GM18508 (cell line): ENCODE measurements around the gene ATP8B3.

Source experiments
- ATAC-seq: cut with Tn5 transposase; IDR thresholded peaks from one replicate; pipeline ENCODE4 v1.9.1; 2021; ENCODE audit warnings: moderate number of reproducible peaks; ENCODE audit not compliant: insufficient read depth, unreplicated experiment

Gene ATP8B3

GRCh38 chr19:1811942-1812425 lies at the start of gene ATP8B3:
TSS of gene ATP8B3 (minus strand) at chr19:1812276. CDS start at chr19:1811736, 540 bp downstream.
- no peak for ATAC-seq

DNA sequence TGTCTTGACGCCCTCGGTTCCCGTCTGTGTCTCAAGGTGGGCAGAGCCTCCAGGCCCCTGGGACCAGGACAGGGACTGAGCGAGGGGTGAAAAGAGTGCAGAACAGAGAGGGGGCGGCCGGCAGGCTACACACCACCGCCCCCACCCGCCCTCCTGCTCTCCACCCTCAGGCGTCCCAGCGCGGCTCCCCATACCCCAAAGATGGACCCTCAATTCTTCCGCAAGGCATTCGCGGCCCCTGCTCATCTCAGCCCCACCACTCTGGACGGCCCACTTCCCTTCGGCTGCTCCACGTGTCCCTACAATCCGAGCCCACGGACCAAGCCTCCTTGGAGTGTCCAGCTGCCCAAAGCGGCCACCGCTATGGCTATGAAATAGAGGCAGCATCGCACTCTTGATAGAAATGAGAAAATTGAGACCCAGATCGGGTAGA lies 49.5 kb upstream of the ATP8B3 start:
- no peak for ATAC-seq

DNA sequence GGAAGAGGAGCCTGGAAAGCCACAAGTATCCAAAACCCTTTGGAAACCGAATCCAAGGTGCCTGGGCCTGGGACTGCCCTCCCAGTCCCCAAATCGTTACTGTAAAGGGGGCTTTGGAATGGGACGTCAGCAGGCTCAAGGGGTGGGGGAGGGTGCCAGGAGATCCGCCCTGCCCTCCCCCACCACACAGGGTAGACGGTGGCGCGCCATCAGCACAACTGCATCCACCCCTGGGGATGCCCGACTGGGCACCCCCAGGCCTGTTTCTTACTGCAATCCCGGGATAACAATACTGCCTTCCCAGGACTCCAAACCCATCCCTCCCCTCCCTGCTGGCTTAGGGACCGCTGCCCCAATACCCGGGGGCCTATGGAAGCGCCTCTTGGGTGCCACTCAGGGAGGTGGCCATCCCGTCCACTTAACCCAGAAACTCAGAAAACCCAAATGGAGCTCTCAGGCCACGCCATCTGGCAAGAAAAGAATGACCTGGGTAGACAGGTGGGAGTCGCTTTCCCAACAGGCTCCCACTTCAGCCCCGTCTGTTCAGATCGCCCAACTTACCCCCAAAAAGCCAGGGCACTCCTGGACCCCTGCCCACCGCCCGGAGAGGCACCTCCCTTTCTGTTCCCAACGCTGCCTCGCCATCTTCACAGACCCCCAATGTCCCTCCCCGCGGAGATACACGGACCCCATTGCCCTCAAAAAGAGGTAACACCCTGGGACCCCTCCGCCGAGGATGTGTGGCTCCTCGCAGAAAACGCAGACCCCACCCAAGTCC lies 48.9 kb upstream of the ATP8B3 start:
- ATAC-seq, result no peak

DNA sequence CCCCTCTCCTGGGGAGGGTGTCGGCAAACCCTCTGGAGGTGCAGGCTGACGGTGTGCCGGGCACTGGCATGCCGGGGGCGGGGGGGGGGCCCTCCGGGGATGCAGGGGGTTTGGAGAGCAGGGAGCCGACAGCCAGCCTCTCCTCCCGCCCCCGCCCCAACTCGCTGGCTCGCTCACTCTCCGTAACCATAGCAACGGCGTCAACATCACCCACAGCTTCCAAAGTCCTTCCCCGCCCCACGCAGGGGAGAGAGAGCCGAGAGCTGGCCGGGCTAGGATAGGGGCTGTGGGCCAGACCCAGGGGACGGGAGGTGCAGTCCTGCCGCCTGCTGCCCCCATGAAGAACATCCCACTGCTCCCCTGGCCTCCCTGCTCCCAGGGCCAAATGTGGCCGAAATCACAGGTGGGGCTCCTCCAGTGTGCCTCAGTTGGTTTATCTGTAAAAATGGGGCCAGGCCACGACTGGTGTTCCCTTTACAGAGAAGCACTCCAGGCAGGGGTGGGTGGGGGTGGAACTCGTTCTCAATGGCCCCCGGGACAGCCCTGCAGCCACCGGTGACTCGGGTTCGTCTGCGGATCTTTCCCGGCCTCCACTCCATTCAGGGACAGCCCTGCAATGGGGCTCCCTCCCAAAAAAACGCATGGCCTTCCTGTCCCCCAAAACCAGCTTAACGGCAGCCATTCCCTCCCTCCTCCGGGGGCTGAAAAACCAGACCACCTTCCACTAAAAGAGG lies 48.1 kb upstream of the ATP8B3 start:
- no peak for ATAC-seq

DNA sequence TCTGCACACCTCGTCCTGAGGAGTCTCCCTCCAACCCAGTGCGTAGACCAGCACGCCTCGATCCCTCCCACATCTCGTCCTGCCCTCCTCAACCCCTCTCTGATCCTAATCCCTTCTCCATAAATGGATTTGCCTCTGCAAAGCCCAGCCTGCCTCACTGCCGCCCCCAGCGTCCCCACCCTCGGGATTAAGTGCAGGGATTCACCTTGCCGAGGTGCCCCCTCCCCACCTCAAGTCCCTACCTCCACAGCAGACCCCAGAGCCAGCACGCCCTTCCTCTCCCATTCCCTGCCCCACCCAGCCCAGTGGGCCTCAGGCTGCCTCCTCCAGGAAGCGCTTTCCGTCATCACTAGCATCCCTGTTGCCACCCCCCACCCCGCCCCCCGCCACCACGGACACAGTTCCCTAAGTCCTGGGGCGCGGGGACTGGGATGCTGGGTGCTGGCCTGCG lies 47.3 kb upstream of the ATP8B3 start:
- ATAC-seq, result no peak

- no peak for ATAC-seq
Observed at GRCh38 chr19:1858412-1859081, 46.5 kb upstream of the ATP8B3 start.

GRCh38 chr19:1857648-1858326 lies 45.7 kb upstream of the ATP8B3 start:
- no peak for ATAC-seq

DNA sequence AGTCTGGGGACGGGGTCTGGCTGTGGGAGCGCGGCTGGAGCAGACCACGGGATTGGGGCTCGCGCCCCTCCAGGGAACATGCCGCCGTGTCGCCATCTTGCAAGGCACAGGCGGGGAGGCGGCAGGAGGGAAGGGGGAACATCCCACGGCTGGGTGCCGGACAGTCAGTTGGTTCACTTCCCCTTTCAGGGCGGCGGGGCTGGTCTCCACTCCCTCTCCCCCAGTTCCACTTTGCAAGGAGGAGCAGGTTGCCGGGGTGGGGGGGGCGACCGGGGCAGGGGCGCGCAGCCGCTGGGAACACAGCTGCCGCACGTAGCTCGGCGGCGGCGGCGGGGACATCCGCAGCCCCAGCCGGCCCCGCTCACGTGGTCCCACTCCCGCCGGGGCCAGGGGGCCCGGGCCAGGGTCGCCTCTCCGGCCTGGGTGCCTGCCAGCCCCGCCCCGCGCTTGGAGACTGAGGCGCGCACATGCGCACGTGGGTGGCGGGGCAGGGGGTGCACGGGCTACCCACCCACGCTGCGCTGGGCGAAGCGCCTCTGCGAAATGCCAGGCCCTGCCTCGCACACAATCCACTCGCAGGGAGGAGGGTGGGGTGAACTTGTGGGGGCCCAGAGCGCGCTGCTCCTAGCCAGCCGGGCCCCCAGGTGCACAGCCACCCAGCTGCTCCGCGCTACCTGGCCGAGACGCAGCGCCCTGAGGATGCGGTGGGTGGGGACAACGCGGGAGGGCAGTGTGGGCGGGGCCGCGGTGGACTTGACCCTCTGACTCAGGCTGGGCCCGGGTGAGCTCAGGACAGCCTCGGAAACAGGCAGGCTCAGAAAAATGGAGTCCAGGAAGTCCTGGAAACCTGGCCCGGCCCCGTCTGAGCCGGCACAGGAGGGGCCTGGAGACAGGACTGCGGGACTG lies 44.9 kb upstream of the ATP8B3 start:
- ATAC-seq, result no peak

DNA sequence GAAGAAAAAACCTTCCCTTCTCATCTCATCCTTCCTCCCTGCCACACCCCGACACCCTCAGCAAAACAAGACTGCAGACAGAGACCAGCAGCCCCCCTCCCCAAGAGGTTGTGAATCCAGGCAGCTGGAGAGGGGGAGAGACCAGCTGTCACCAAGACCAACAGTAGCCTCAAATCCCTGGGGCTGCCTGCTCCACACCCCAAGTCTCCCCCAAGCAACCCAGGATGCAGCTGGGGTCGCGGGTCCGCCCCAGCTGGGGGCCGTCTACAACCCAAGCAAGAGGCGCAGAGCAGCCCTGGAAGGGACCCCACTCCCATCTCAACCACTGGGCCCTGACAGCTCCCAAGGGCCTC lies 44.2 kb upstream of the ATP8B3 start:
- no peak for ATAC-seq

GRCh38 chr19:1855828-1856255 lies 43.8 kb upstream of the ATP8B3 start:
- no peak for ATAC-seq

- ATAC-seq, result no peak
Observed at GRCh38 chr19:1855040-1855827, 43.2 kb upstream of the ATP8B3 start.

DNA sequence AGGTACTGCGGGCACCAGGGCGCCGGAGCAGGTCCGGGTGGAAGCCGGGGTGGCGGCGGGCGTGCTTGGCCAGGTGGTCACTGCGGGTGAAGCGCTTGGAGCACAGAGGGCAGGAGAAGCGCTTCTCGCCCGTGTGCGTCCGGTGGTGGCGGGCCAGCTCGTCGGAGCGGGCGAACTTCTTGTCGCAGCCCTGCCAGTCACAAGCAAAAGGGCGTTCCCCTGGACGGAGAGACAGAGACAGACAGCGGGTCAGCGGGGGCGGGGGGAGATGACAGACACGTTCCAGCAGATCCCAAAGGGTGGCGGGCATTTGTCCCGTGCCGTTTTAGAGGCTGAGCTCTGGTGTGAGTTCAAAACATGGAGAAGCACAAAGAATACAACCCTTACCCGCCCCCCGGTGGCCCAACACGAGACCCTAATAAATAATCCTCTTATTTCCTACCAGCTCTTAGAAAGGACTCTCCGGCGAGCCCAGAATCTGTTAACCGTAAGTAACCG lies 42.5 kb upstream of the ATP8B3 start:
- ATAC-seq, result no peak

DNA sequence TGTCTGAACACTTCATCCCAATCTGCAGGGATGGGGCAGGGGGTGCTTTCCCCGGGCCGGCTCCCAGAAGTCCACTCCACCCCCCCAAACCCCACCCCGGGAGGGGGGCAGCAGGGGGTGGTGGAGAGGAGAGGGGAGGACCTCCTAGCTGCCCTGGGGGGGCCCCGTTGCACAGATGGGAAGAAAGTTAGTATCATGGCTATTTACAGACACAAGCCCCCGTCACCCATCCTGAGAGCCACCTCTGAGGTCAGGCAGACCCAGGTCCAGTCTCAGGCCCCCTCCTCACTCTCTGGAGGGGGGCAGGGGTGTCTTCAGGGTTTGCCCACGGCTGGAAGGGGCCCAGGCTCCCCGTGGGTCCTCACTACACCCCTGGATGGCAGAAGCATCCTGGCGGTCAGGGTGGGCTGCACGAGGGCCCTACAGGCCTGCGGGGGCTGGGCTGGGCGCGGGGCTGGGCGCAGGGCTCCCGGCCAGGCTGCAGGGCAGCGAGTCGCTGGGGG lies 42.0 kb upstream of the ATP8B3 start:
- no peak for ATAC-seq

DNA sequence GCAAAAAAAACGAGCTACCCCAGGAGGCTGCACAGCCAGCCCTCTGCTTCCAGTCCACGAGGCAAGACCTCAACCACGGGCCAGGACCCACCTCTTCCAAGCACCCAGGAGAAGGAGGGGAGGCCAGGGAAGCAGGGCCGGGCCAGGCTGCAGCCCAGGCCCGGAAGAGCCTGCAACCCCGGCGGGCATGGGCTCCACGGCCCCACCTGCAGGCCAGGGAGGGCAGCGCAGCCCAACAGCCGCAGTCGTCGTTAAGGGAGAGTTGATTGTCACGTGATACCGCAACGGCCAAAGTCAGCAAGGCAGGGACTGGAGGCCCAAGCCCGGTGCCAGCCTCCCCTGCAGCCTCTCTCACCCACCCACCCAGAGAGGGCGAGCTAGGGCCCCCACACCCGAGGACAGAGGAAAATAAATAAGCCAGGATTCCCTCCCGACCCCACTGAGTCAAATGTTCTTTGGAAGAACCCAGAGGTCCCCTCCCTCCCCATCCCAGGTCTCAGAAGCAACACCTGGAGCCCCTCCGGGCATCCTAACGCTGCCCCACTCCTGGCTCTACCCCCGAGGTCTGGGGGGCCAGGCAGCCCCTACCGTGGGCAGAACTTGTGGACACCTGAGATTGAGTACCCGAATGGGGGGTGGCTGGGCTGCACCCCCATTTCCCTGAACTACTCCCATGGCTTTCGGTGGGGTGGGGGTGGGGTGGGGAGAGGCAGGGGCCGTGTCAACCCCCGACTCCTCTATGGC lies 41.4 kb upstream of the ATP8B3 start:
- no peak for ATAC-seq

DNA sequence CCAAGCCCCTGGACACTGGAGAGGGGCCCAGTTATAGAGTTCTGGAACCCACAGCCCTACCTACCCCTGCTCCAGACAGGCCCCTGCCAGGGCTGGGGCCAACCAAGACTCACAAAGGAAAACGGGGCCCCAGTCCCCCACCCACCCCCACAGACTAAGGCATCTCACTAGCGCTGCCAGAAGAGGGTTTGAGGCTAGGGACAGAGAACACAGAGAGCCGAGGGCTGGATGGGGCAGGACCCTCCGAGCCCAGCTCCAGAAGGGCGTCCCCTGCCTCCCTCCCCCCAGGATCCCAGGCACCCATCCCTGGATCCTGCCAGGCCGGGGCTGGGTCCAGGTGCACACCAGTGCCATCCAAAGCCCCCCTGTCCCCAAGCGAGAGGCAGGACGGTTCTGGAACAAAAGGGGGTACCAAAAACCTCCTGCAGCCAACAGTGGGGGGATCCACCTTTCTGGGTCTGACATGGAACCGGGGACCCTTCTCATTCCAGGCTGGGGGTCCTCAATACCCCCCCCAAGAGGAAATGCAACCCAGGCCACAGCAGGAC lies 40.6 kb upstream of the ATP8B3 start:
- ATAC-seq, result no peak

DNA sequence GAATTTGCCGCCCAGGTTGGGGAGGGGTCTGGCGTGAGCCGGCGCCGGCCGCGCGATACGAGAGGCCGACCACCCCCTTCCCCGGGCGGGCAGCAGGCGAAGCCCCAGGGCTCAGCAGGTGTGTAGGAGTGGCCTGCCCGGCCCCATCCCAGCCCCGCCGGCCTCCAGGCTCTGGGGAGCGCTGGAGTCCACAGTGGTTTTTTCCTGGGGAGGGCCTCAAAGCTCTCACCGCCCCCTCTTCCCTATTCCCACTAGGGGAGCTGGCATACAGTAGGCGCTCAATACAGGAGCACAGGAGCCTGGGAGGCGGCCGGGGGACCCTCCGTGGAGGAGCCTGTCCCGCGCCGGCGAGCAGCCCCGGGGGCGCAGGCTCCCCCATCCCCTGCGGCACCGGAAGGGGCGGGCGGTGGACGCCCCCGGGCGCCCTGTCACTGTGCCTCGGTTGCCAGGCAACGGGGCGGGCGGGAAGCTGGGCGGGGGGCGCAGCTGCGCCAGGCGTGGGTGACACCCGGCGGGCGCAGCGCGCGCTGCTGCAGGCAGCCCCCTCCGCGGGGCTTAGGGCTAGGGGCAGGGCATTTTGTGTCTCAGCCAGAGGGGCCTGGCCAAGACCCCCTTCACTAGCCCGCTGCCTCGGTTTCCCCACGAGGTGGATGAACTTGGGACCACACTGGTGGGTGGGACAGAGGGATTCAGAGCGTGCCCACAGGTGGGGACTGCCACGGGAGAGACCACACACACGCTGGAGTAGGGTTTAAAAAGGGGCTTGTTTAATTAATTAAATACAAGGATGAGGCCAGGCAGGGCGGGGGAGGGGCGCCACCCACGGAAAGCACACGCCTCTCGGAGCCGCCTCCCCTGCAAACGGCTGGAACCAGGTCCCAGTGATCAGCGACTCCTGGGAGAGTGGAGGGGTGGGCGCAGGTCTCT lies 39.8 kb upstream of the ATP8B3 start:
- ATAC-seq, result no peak
